Esophagus squamous epithelium (tissue), 5 donors: ENCODE data around the gene F12. TPM values are rescaled to one million over a fixed set of nuclear protein-coding genes. Genes with fewer than 3 reads are reported as not detected.

Experiments used
- DNase-seq: peaks from one replicate; lab custom pipeline; 2025; lab: John Stamatoyannopoulos, UW
- H3K27ac ChIP-seq, 4 donors: fragments of 200-600 bp; sonication (generic); one replicate each; pipeline ENCODE4 v1.5.1; 2016 to 2019; ENCODE audit warnings: mild to moderate bottlenecking in 1 of 4
- H3K27me3 ChIP-seq, 4 donors: fragments of 200-600 bp; sonication (generic); 1 replicate in 3 of 4; 2 replicates in 1 of 4; pipeline versions ENCODE4 v1.5.1 to v1.6.0; 2017 to 2021; ENCODE audit warnings: antibody characterized with exemption in 1 of 4
- H3K36me3 ChIP-seq, 3 donors: fragments of 200-600 bp; sonication (generic); one replicate each; pipeline ENCODE4 v1.5.1; 2016 to 2019
- H3K4me1 ChIP-seq, 3 donors: fragments of 200-600 bp; sonication (generic); one replicate each; pipeline ENCODE4 v1.5.1; 2017 to 2019
- H3K4me3 ChIP-seq, 4 donors: fragments of 200-600 bp; sonication (generic); 1 replicate in 3 of 4; 2 replicates in 1 of 4; pipeline ENCODE4 v1.5.1; 2016 to 2019; ENCODE audit warnings: mild to moderate bottlenecking in 2 of 4, moderate library complexity in 1 of 4
- H3K9me3 ChIP-seq, 3 donors: fragments of 200-600 bp; sonication (generic); one replicate each; pipeline ENCODE4 v1.5.1; 2016 to 2019
- POLR2A ChIP-seq, 4 donors: fragments of 450-650 bp; IDR thresholded peaks; one replicate each; pipeline ENCODE4 v1.6.1; 2017; ENCODE audit warnings: antibody characterized with exemption in 4 of 4, mild to moderate bottlenecking in 4 of 4, moderate library complexity in 3 of 4
- WGBS, 2 donors: methylation state at CpG; one replicate each; pipeline ENCODE4 v1.1.5; 2018; 5-methylcytosine and 5-hydroxymethylcytosine counted together
- intact Hi-C: fragments of 100-400 bp; cut with DNase I; formaldehyde crosslinking; loops from one replicate; pipeline ENCODE4 v1.15.0; 2022
- total RNA-seq, 4 donors: library from RNA; depleted of rRNA; stranded (reverse); fragments of >200 nt; gene quantifications; one replicate each; pipeline ENCODE4 v1.1.0, GENCODE V29; 2016
- TF ChIP-seq, protein P1 (sequence below), 6 experiments: fragments of 450-650 bp in 4 of 6; fragments of 200-600 bp in 2 of 6; sonication (generic) in 2 of 6; IDR thresholded peaks; one replicate each; pipeline ENCODE4 v1.5.1; 2016 to 2019; ENCODE audit warnings: antibody characterized with exemption in 6 of 6, mild to moderate bottlenecking in 4 of 6, moderate library complexity in 4 of 6
- donor health status: DM: yes; HTN: yes; CAD: no.

Gene F12
- total RNA-seq, 4 donors from 2014 or later = 10.7 to 25.4 (median 19.6) TPM

DNA sequence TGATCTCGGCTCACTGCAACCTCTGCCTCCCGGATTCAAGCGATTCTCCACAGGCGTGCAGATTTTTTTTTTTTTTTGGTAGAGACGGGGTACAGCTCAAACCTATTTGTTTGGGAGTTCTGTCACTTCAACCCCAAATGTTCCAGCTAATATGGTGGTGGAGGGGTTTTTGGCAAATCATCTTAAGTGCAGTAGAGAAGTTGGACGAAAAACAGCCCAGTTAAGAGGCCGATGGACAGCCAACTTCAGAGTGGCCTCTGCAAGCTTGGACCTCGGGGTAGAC lies 36.5 kb upstream of the F12 start:
- TF ChIP-seq POLR2A (IDR thresholded peaks at IDR 0.05) = no peak
- TF ChIP-seq, protein P1, sequence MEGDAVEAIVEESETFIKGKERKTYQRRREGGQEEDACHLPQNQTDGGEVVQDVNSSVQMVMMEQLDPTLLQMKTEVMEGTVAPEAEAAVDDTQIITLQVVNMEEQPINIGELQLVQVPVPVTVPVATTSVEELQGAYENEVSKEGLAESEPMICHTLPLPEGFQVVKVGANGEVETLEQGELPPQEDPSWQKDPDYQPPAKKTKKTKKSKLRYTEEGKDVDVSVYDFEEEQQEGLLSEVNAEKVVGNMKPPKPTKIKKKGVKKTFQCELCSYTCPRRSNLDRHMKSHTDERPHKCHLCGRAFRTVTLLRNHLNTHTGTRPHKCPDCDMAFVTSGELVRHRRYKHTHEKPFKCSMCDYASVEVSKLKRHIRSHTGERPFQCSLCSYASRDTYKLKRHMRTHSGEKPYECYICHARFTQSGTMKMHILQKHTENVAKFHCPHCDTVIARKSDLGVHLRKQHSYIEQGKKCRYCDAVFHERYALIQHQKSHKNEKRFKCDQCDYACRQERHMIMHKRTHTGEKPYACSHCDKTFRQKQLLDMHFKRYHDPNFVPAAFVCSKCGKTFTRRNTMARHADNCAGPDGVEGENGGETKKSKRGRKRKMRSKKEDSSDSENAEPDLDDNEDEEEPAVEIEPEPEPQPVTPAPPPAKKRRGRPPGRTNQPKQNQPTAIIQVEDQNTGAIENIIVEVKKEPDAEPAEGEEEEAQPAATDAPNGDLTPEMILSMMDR (IDR thresholded peaks at IDR 0.05) = no peak
- Histone ChIP-seq H3K36me3 (peaks cover 6 to 18% (median 14%) of the 10 kb centered on the region in 3 donors), H3K4me1 (peaks cover 29 to 78% (median 32%) of the 10 kb centered on the region in 3 donors), H3K27me3 (peaks cover 0 to 43% (median 0%) of the 10 kb centered on the region in 4 donors), H3K9me3 (no peaks in the 10 kb centered on the region), H3K4me3 (peak overlapping the region in 3 of 4 donors; percentile 45 to 82 (median 72)), H3K27ac (peak overlapping the region in 1 of 4 donors; percentile 61)
- DNase-seq = no peak
- WGBS, 2 donors = 3 to 6% methylated on average over 7 to 8 of the region's 8 CpGs
- intact Hi-C loops = no loop called here

DNA sequence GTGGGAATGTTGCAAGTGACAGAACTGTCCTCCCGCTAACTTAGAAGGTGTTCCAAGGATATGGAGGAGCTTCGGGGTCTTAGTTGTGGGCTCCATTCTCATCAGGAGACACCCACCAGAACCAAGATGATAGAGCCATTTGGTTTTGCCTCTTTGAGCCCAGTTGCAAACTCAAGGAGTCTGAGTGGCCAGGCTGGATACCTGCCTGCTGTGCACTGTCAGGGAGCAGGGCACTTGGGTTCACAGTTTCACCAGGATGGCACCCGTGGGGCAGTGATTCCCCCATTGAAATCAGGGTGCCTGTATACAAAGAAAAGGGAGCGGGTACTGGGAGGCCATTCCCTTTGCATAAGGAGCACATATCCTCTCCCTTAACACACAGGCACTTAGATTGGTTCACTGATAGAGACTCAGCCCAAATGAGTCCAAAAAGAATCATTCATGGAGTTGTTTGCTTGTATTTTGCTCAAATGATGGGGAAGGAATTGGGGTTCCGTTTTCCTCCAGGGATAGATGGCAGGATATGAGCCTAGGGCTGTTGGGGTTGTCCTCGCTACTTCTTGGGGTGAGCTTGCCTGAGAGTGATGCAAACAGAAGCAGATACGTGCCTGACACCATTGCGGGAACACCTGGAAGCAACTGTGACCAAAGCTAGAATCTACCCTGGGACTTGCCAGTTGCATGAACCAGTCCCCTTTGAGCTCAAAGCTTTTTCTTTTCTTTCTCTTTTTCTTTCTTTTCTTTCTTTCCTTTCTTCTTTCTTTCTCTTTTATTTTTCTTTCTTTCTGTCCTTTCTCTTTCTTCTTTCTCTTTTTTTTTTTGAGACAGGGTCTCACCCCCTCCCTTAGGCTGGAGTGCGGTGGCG lies 35.9 kb upstream of the F12 start:
- Histone ChIP-seq H3K4me3 (no peak overlapping the region), H3K4me1 (peaks cover 29 to 75% (median 32%) of the 10 kb centered on the region in 3 donors), H3K27ac (no peak overlapping the region), H3K9me3 (no peaks in the 10 kb centered on the region), H3K27me3 (peaks cover 0 to 38% (median 0%) of the 10 kb centered on the region in 4 donors), H3K36me3 (peaks cover 11 to 24% (median 14%) of the 10 kb centered on the region in 3 donors)
- intact Hi-C loops = no loop called here
- 41 to 50% methylated on average over 9 to 10 of the region's 10 CpGs for WGBS, 2 donors
- DNase-seq = no peak
- no peak for TF ChIP-seq POLR2A (IDR thresholded peaks at IDR 0.05)
- TF ChIP-seq, protein P1 (IDR thresholded peaks at IDR 0.05) = no peak

DNA sequence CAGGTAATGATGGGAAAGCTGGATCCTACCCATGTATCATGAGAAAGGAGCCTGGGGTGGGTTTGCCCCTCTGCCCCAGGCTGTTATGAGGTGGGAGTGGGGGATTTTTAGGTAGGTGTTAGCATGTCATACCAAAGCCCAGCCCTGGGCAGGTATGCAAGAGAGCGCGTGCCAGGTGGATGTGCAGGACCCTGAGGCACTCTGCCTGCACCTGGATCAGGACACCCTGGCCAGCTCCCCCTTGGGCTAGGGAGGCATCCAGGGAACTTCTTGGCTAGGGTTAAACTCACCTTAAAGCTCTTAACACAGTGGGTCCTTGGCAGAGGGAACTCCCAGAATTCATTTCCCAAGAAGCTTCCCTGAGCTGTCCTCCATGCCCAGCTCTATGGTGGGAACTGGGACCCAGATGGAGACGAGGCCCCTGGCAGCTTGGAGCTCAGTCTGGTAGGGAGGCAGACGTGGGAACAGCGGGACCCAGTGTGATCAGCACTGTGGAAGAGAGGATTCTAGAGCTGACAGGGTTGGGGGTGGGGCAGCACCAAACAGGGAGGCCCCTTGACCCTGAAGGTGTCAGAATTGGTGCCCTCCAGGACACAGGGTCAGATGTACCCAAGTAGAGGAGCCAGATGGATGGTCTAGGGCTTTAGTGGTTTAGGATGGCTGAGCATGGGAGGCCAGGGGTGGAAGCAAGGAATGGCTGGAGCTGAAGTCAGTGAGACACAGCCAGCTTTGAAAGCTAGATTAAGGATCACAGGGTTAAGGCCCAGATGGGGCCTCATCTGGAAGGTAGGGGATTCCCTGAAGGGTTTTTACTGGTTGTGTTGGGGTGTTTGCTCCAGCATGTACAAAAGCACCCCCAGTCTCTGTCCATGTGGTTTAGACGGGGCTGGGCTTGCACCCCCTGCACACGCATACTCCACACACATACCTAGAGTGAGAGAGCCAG lies 35.0 kb upstream of the F12 start:
- H3K4me1 ChIP-seq = peaks cover 26 to 66% (median 26%) of the 10 kb centered on the region in 3 donors
- peaks cover 11 to 28% (median 14%) of the 10 kb centered on the region in 3 donors for H3K36me3 ChIP-seq
- no peak overlapping the region for H3K27ac ChIP-seq
- intact Hi-C loops = no loop called here
- peaks cover 0 to 30% (median 0%) of the 10 kb centered on the region in 4 donors for H3K27me3 ChIP-seq
- WGBS, 2 donors = 37 to 54% methylated on average over 3 to 5 of the region's 7 CpGs
- no peak for DNase-seq
- no peak for TF ChIP-seq POLR2A (IDR thresholded peaks at IDR 0.05)
- TF ChIP-seq, protein P1 (IDR thresholded peaks at IDR 0.05) = no peak
- no peak overlapping the region for H3K4me3 ChIP-seq
- H3K9me3 ChIP-seq = no peaks in the 10 kb centered on the region

DNA sequence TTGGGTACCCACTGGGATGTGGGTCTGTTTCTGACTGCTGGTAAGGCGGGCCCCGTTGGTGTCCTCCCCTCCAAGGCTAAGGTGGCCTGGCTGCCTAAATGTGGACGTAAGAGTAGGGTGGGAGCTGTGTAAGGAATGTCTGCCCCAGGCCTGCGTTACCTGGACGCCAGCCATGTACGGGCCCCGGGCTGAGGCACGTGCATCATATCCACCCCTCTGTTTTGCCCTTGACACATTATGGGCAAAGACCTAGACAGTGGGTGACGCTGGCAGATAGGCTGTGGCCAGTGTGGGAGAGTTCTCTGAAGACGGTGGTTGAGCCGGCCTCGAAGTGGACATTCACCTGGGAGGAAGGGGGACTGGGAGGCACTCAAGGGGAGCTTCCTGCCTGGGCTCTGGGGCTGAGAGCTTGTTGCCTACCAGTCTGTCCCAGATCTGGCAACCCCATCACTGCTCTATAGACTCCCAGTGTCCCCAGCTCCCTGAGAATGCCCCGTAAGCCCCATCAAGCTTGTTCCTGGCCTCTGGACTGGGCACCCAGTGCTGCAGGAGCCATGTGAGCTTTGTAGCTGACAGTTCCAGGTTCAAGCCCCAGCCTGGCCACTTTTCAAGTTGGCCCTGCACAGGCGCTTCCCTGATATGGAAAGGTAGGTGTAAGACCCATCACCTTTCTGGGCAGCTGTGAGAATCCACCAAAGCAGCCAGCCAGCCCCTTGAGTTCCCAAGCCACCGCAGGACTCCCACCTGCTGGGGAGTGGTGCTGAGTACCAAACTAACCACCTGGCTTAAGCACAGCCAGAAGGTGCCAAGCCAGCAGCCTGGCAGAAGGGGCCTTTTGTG lies 34.0 kb upstream of the F12 start:
- Histone ChIP-seq H3K27ac (no peak overlapping the region), H3K27me3 (peaks cover 0 to 20% (median 0%) of the 10 kb centered on the region in 4 donors), H3K36me3 (peaks cover 11 to 34% (median 14%) of the 10 kb centered on the region in 3 donors), H3K4me3 (no peak overlapping the region), H3K4me1 (peaks cover 21 to 56% (median 23%) of the 10 kb centered on the region in 3 donors), H3K9me3 (no peaks in the 10 kb centered on the region)
- 100% methylated on average over 1 of the region's 15 CpGs; no CpG with 5 or more reads in 1 of the 2 donors for WGBS, 2 donors
- no peak for TF ChIP-seq POLR2A (IDR thresholded peaks at IDR 0.05)
- TF ChIP-seq, protein P1 (IDR thresholded peaks at IDR 0.05) = no peak
- DNase-seq = no peak
- intact Hi-C loops = no loop called here
